K562 (cell line): ENCODE results near the gene GAB1. TPM values are rescaled to one million over a fixed set of nuclear protein-coding genes. Genes with fewer than 3 reads are reported as not detected.

Source experiments
- ATAC-seq: fragments of 200-7000 bp; cut with Tn5 transposase; 3 replicates; pipeline ENCODE4 v1.9.1; 2020; ENCODE audit warnings: moderate library complexity
- BruUV-seq: library from RNA; stranded (reverse); fragments of 400-500 nt; replicated peaks from 2 replicates; lab custom pipeline; 2021; lab: Mats Ljungman, UMichigan
- CTCF ChIA-PET: fragments of 300-600 bp; formaldehyde crosslinking; extraction: SDS; loops from one replicate; lab custom pipeline; 2021; ENCODE audit warnings: low intra/inter-chr PET ratio; lab: Yijun Ruan, JAX
- POLR2A ChIA-PET: fragments of 300-600, 350-650 bp; sonication (Branson Sonifier 250); formaldehyde crosslinking; extraction: SDS; loops from one replicate; lab custom pipeline; 2021; ENCODE audit warnings: antibody characterized with exemption, inconsistent platforms; lab: Yijun Ruan, JAX
- DNase-seq, 4 experiments: peaks; one replicate each; pipeline versions ENCODE4 v3.0.0 to v3.0.0-alpha.2; 2011 to 2018; ENCODE audit warnings: low spot score in 3 of 4, mixed read lengths in 3 of 4; ENCODE audit errors: extremely low read depth in 1 of 4
- FAIRE-seq: peaks from 2 replicates; lab custom pipeline; 2011; peaks lifted over from hg19 to GRCh38; lab: Jason Lieb, UNC
- H2AFZ ChIP-seq: 2 replicates; pipeline ENCODE4 v1.6.0; 2011; ENCODE audit warnings: low read depth, low read length, control low read depth, inconsistent platforms
- H3K27ac ChIP-seq: fragments of 200-600 bp; 3 replicates; pipeline ENCODE4 v1.8.0; 2011; ENCODE audit warnings: low read depth, mild to moderate bottlenecking, control low read depth, inconsistent platforms, low read length, moderate library complexity, mixed read lengths; ENCODE audit errors: extremely low read depth
- H3K27me3 ChIP-seq, 2 experiments: fragments of 300-600 bp in 1 of 2; 2 replicates in 1 of 2; 3 replicates in 1 of 2; pipeline versions ENCODE4 v1.6.0 to v1.8.0; 2011; ENCODE audit warnings: inconsistent platforms in 2 of 2, low read length in 2 of 2, mild to moderate bottlenecking in 1 of 2, mixed read lengths in 1 of 2, moderate library complexity in 1 of 2; ENCODE audit not compliant: control insufficient read depth in 2 of 2, insufficient read depth in 2 of 2
- H3K36me3 ChIP-seq: fragments of 300-600 bp; 3 replicates; pipeline ENCODE4 v1.8.0; 2011; ENCODE audit warnings: mild to moderate bottlenecking, low read length, inconsistent platforms; ENCODE audit not compliant: control insufficient read depth, insufficient read depth
- H3K4me1 ChIP-seq, 2 experiments: fragments of 200-600 bp in 1 of 2; replicated peaks in 1 of 2; 2 replicates in 1 of 2; 3 replicates in 1 of 2; pipeline versions ENCODE4 v1.5.1 to v1.8.0; 2011; ENCODE audit warnings: inconsistent platforms in 2 of 2, low read length in 2 of 2, mild to moderate bottlenecking in 1 of 2, mixed read lengths in 1 of 2, moderate library complexity in 1 of 2; ENCODE audit not compliant: control insufficient read depth in 2 of 2, insufficient read depth in 2 of 2
- H3K4me2 ChIP-seq: 2 replicates; pipeline ENCODE4 v1.6.1; 2011; ENCODE audit warnings: low read length, control low read depth, inconsistent platforms, mixed read lengths; ENCODE audit not compliant: insufficient read depth
- H3K4me3 ChIP-seq: fragments of 200-600 bp; sonication (generic), shearing (Covaris generic); 2 replicates; pipeline ENCODE4 v1.5.1; 2016; ENCODE audit warnings: control low read depth, inconsistent platforms
- H3K79me2 ChIP-seq: fragments of 200-600 bp; 3 replicates; pipeline ENCODE4 v1.8.0; 2011; ENCODE audit warnings: low read length, inconsistent platforms; ENCODE audit not compliant: control insufficient read depth, insufficient read depth
- H3K9ac ChIP-seq, 2 experiments: 2 replicates each; pipeline versions ENCODE4 v1.6.0 to v1.6.1; 2011; ENCODE audit warnings: low read depth in 2 of 2, low read length in 2 of 2, control low read depth in 1 of 2, inconsistent platforms in 1 of 2, mild to moderate bottlenecking in 1 of 2, mixed read lengths in 1 of 2; ENCODE audit not compliant: insufficient read depth in 1 of 2
- H3K9me1 ChIP-seq: one replicate; pipeline ENCODE4 v1.6.0; 2011; ENCODE audit warnings: inconsistent platforms, mild to moderate bottlenecking, low read length, moderate library complexity; ENCODE audit not compliant: control insufficient read depth, insufficient read depth
- H3K9me3 ChIP-seq: replicated peaks from 2 replicates; pipeline ENCODE4 v1.5.1; 2011; ENCODE audit warnings: low read depth, low read length, inconsistent platforms; ENCODE audit not compliant: control insufficient read depth, insufficient read depth
- H4K20me1 ChIP-seq: replicated peaks from 2 replicates; pipeline ENCODE4 v1.6.1; 2011; ENCODE audit warnings: low read length, inconsistent platforms, mixed read lengths; ENCODE audit not compliant: control insufficient read depth, insufficient read depth
- BACH1 ChIP-seq: fragments of 200-800 bp; sonication (Bioruptor generic); IDR thresholded peaks from 2 replicates; pipeline ENCODE4 v1.6.1; 2016; ENCODE audit warnings: missing genetic modification characterization, missing compliant biosample characterization
- CAMTA2 ChIP-seq: fragments of 250-450 bp; sonication (Bioruptor Pico); conservative IDR thresholded peaks from 2 replicates; pipeline ENCODE4 v1.5.1; 2022
- CHD1 ChIP-seq: fragments of 200-600 bp; sonication (generic); IDR thresholded peaks from one replicate; pipeline ENCODE4 v1.6.1; 2012; ENCODE audit warnings: mild to moderate bottlenecking, moderate library complexity, low read length, inconsistent platforms
- ETV5 ChIP-seq: sonication (generic); formaldehyde crosslinking; IDR thresholded peaks from 2 replicates; pipeline ENCODE4 v1.4.0; 2020; ENCODE audit warnings: low read depth, mild to moderate bottlenecking, missing genetic modification reagents
- FOXP1 ChIP-seq: sonication (generic); formaldehyde crosslinking; IDR thresholded peaks from 2 replicates; pipeline ENCODE4 v1.8.0; 2022; ENCODE audit warnings: mild to moderate bottlenecking, missing genetic modification reagents
- GATAD2A ChIP-seq: fragments of 450-650 bp; IDR thresholded peaks from 2 replicates; pipeline ENCODE4 v1.6.1; 2017
- GTF2F1 ChIP-seq: IDR thresholded peaks from 2 replicates; pipeline ENCODE4 v1.6.1; 2011; ENCODE audit warnings: low read depth, low read length, improper control_type of control experiment
- KAT7 ChIP-seq: sonication (generic); formaldehyde crosslinking; IDR thresholded peaks from 2 replicates; pipeline ENCODE4 v1.8.0; 2022; ENCODE audit warnings: missing genetic modification reagents, mild to moderate bottlenecking, borderline replicate concordance
- NCOR1 ChIP-seq: fragments of 450-650 bp; IDR thresholded peaks from 2 replicates; pipeline ENCODE4 v1.6.1; 2016; ENCODE audit warnings: mild to moderate bottlenecking, moderate library complexity
- NRF1 ChIP-seq, 2 experiments: fragments of 450-650 bp; IDR thresholded peaks in 1 of 2; conservative IDR thresholded peaks in 1 of 2; 2 replicates each; pipeline ENCODE4 v1.6.1; 2014; ENCODE audit warnings: mild to moderate bottlenecking in 2 of 2
- POLR3G ChIP-seq: IDR thresholded peaks from 2 replicates; pipeline ENCODE4 v1.6.1; 2011; ENCODE audit not compliant: insufficient read length, insufficient replicate concordance; ENCODE audit errors: extremely low read depth
- RBM15 ChIP-seq: fragments of 200-400 bp; formaldehyde crosslinking; IDR thresholded peaks from 2 replicates; pipeline ENCODE4 v1.6.1; 2018; ENCODE audit warnings: mild to moderate bottlenecking, low read length, moderate library complexity; ENCODE audit not compliant: insufficient read depth
- ZBTB8A ChIP-seq: fragments of 450-650 bp; IDR thresholded peaks from 2 replicates; pipeline ENCODE4 v1.6.1; 2018; ENCODE audit warnings: mild to moderate bottlenecking, moderate library complexity; ENCODE audit not compliant: partially characterized antibody
- ZNF280B ChIP-seq: fragments of 250-450 bp; sonication (Bioruptor Pico); IDR thresholded peaks from 2 replicates; pipeline ENCODE4 v1.5.1; 2021; ENCODE audit warnings: mild to moderate bottlenecking
- ZNF282 ChIP-seq: sonication (generic); formaldehyde crosslinking; IDR thresholded peaks from 2 replicates; pipeline ENCODE4 v1.8.1; 2023; ENCODE audit warnings: missing genetic modification reagents
- ZNF764 ChIP-seq: fragments of 250-450 bp; sonication (Bioruptor Pico); IDR thresholded peaks from 2 replicates; pipeline ENCODE4 v1.4.0; 2020; ENCODE audit warnings: low read depth, mild to moderate bottlenecking, moderate library complexity
- WGBS: fragments of 100-300 bp; shearing (Covaris generic); methylation state at CpG from one replicate; pipeline ENCODE4 v1.1.6; 2016; ENCODE audit warnings: low coverage, mixed read lengths; ENCODE audit not compliant: insufficient coverage; ENCODE audit errors: missing lambda C conversion rate; 5-methylcytosine and 5-hydroxymethylcytosine counted together
- in situ Hi-C: fragments of 300-500 bp; cut with MboI; formaldehyde crosslinking; loops from 4 replicates; pipeline ENCODE4 v1.15.0; 2018; ENCODE audit warnings: inconsistent platforms, mixed read lengths
- intact Hi-C: fragments of 100-400 bp; cut with micrococcal nuclease; formaldehyde crosslinking; loops from 2 replicates; pipeline ENCODE4 v1.14.2; 2022
- polyA plus RNA-seq, 8 experiments: library from polyadenylated mRNA; depleted of rRNA in 4 of 8; stranded (reverse) in 5 of 8; unstranded in 3 of 8; fragments of >200 nt; fragmentation: Nextera tagmentation in 2 of 8; fragmentation: Illumina TruSeq in 1 of 8; extraction: Ambion mirVana in 2 of 8; extraction: Trizol in 1 of 8; gene quantifications; 2 replicates each; pipeline versions ENCODE4 v1.2.1 to v1.2.3, GENCODE V29; 2011 to 2014; ENCODE audit warnings: inconsistent platforms in 1 of 8, missing spikeins in 1 of 8
- total RNA-seq, 7 experiments: library from RNA; depleted of rRNA in 6 of 7; stranded (reverse); fragments of >200 nt in 6 of 7; fragmentation: Illumina TruSeq in 2 of 7; extraction: Trizol in 2 of 7; gene quantifications; 2 replicates each; pipeline versions ENCODE4 v1.2.1 to v1.2.3, GENCODE V29; 2011 to 2021; ENCODE audit warnings: low replicate concordance in 1 of 7

Gene GAB1
- total and polyA plus RNA-seq, 9 of the 15 experiments (the other 6 are each of a cell fraction or from before 2014, with no cell fraction given): 1.3 to 14.6 (median 7.5) TPM

- ChIA-PET POLR2A (interaction anchor here (1.1 kb wide), 1 partner anchor 9 kb away, joined by 3 read pairs; no protein-coding TSS in a partner anchor), CTCF (no interaction called here)
- Histone ChIP-seq H3K36me3 (no peaks in the 10 kb centered on the region), H3K9me3 (no peaks in the 10 kb centered on the region), H3K9ac (no peak overlapping the region), H4K20me1 (no peaks in the 10 kb centered on the region), H3K4me3 (no peak overlapping the region), H3K9me1 (no peaks in the 10 kb centered on the region), H3K4me1 (peaks cover 4% of the 10 kb centered on the region in 2 experiments; a peak in 3 of 5 replicates), H3K4me2 (no peak overlapping the region), H2AFZ (no peak overlapping the region), H3K27me3 (no peaks in the 10 kb centered on the region), H3K27ac (no peak overlapping the region), H3K79me2 (peaks cover 26% of the 10 kb centered on the region)
- no TSS peak for BruUV-seq
- WGBS: 54% methylated on average over 3 of the region's 3 CpGs
- intact Hi-C loops: no loop called here
- ATAC-seq (no peak), FAIRE-seq (no peak), DNase-seq (no peak)
- TF ChIP-seq FOXP1 (CRISPR knock-in tag): no peak
- TF ChIP-seq NRF1 (conservative IDR thresholded peaks at IDR 0.05 in 1 of 2, IDR thresholded peaks at IDR 0.05 in 1 of 2): no peak
- TF ChIP-seq ETV5 (CRISPR knock-in tag): no peak
- no peak for TF ChIP-seq ZBTB8A
- TF ChIP-seq POLR3G: no peak
- no peak for TF ChIP-seq RBM15
- TF ChIP-seq GATAD2A: no peak
- TF ChIP-seq ZNF764 (CRISPR knock-in tag): no peak
- TF ChIP-seq CHD1: no peak
- no peak for TF ChIP-seq NCOR1
- TF ChIP-seq KAT7: no peak
- TF ChIP-seq ZNF282 (CRISPR knock-in tag): no peak
- no peak for TF ChIP-seq ZNF280B (CRISPR knock-in tag)
- TF ChIP-seq BACH1 (tag): no peak
- no peak for TF ChIP-seq GTF2F1
- TF ChIP-seq CAMTA2 (CRISPR knock-in tag): no peak
- in situ Hi-C loops: no loop called here
Observed at GRCh38 chr4:143410015-143410414, 73.3 kb downstream of the GAB1 start.
